K562 (cell line): Measurements from ENCODE around the gene MRAP2.

Experiments used
- ATF6 ChIP-seq: sonication (generic); formaldehyde crosslinking; IDR thresholded peaks from 2 replicates; pipeline ENCODE4 v1.4.0; 2020; ENCODE audit warnings: mild to moderate bottlenecking, missing genetic modification reagents
- CBFB ChIP-seq: sonication (generic); formaldehyde crosslinking; IDR thresholded peaks from 2 replicates; pipeline ENCODE4 v1.4.0; 2020; ENCODE audit warnings: mild to moderate bottlenecking, missing genetic modification reagents
- CEBPZ ChIP-seq: fragments of 150-350 bp; IDR thresholded peaks from 2 replicates; pipeline ENCODE4 v1.6.1; 2014; ENCODE audit warnings: low read depth, mild to moderate bottlenecking, low read length, borderline replicate concordance
- CHD2 ChIP-seq: IDR thresholded peaks from 2 replicates; pipeline ENCODE4 v1.6.1; 2011; ENCODE audit warnings: low read depth, low read length
- CTCF ChIP-seq, 3 experiments: IDR thresholded peaks in 2 of 3; conservative IDR thresholded peaks in 1 of 3; 2 replicates each; pipeline ENCODE4 v1.5.1; 2011 to 2012; ENCODE audit warnings: low read length in 3 of 3, mild to moderate bottlenecking in 3 of 3, control low read depth in 2 of 3, improper control_type of control experiment in 1 of 3, inconsistent platforms in 1 of 3, low read depth in 1 of 3, mixed read lengths in 1 of 3, moderate library complexity in 1 of 3; ENCODE audit not compliant: insufficient read depth in 2 of 3
- EP300 ChIP-seq: IDR thresholded peaks from 2 replicates; pipeline ENCODE4 v1.6.1; 2012; ENCODE audit warnings: low read length, improper control_type of control experiment
- FOXK2 ChIP-seq, 2 experiments: fragments of 450-650 bp; IDR thresholded peaks in 1 of 2; conservative IDR thresholded peaks in 1 of 2; 2 replicates each; pipeline ENCODE4 v1.6.1; 2016; ENCODE audit warnings: low read depth in 2 of 2, mild to moderate bottlenecking in 1 of 2
- GTF2F1 ChIP-seq: IDR thresholded peaks from 2 replicates; pipeline ENCODE4 v1.6.1; 2011; ENCODE audit warnings: low read depth, low read length, improper control_type of control experiment
- HNRNPH1 ChIP-seq: fragments of 200-400 bp; formaldehyde crosslinking; optimal IDR thresholded peaks from 2 replicates; pipeline ENCODE3; 2017; ENCODE audit warnings: low read depth, mild to moderate bottlenecking, low read length, moderate library complexity
- MAX ChIP-seq: sonication (generic); formaldehyde crosslinking; IDR thresholded peaks from 2 replicates; pipeline ENCODE4 v1.9.0; 2022; ENCODE audit warnings: mild to moderate bottlenecking, missing genetic modification reagents
- NFE2L1 ChIP-seq: fragments of 450-650 bp; IDR thresholded peaks from 2 replicates; pipeline ENCODE4 v1.6.1; 2016; ENCODE audit warnings: missing genetic modification characterization, low read depth, mild to moderate bottlenecking, missing compliant biosample characterization, moderate library complexity, borderline replicate concordance
- TRIM28 ChIP-seq: fragments of 450-650 bp; IDR thresholded peaks from 2 replicates; pipeline ENCODE4 v1.6.1; 2017
- ZNF76 ChIP-seq: fragments of 250-450 bp; sonication (Bioruptor Pico); IDR thresholded peaks from 2 replicates; pipeline ENCODE4 v1.4.0; 2020; ENCODE audit warnings: mild to moderate bottlenecking, moderate library complexity, borderline replicate concordance

GRCh38 chr6:84062519-84063154 is 29.1 kb downstream of the MRAP2 start:
- TF ChIP-seq MAX (no peak; the same call in 1 of the 2 replicates), FOXK2 (conservative IDR thresholded peaks at IDR 0.05 in 1 of 2, IDR thresholded peaks at IDR 0.05 in 1 of 2; ENCODE audit: low read depth in 2 of 2) (peak; percentile 48 to 57; a peak in 2 of 4 replicates), GTF2F1 (no peak), ZNF76 (CRISPR knock-in tag) (no peak), CTCF (IDR thresholded peaks at IDR 0.05 in 2 of 3, conservative IDR thresholded peaks at IDR 0.05 in 1 of 3; ENCODE audit: insufficient read depth in 2 of 3, low read depth in 1 of 3, low read length in 3 of 3) (no peak), HNRNPH1 (no peak), CHD2 (no peak), ATF6 (CRISPR knock-in tag) (no peak), EP300 (peak; percentile 96), TRIM28 (peak; percentile 46; the same call in 1 of the 2 replicates), CEBPZ (no peak), CBFB (CRISPR knock-in tag) (no peak), NFE2L1 (tag) (no peak)
